SK-N-SH treated with all-trans-retinoic acid at 6 μM for 48 hours (cell line): ENCODE measurements around the gene LRRC56.

Experiments used
- ATAC-seq: fragments of 200-7000 bp; cut with Tn5 transposase; 3 replicates; pipeline ENCODE4 v1.9.1; 2020; ENCODE audit warnings: mild to moderate bottlenecking, moderate library complexity
- ARNTL ChIP-seq: fragments of 450-650 bp; formaldehyde crosslinking; IDR thresholded peaks from 2 replicates; pipeline ENCODE4 v1.5.0; 2020; ENCODE audit warnings: low read depth, mild to moderate bottlenecking, moderate library complexity, borderline replicate concordance
- BACH2 ChIP-seq: fragments of 250-450 bp; sonication (Bioruptor Pico); IDR thresholded peaks from 2 replicates; pipeline ENCODE4 v1.9.0; 2021; ENCODE audit warnings: mild to moderate bottlenecking, borderline replicate concordance
- CREB5 ChIP-seq: fragments of 250-450 bp; sonication (Bioruptor Pico); IDR thresholded peaks from 2 replicates; pipeline ENCODE4 v1.5.1; 2020; ENCODE audit warnings: low read depth, mild to moderate bottlenecking, moderate library complexity
- CSDC2 ChIP-seq: fragments of 250-450 bp; sonication (Bioruptor Pico); IDR thresholded peaks from 2 replicates; pipeline ENCODE4 v1.5.0; 2020; ENCODE audit warnings: mild to moderate bottlenecking, moderate library complexity
- ESRRG ChIP-seq: fragments of 250-450 bp; sonication (Bioruptor Pico); IDR thresholded peaks from 2 replicates; pipeline ENCODE4 v1.6.1; 2021; ENCODE audit warnings: mild to moderate bottlenecking
- GLIS3 ChIP-seq: fragments of 250-450 bp; sonication (Bioruptor Pico); IDR thresholded peaks from 2 replicates; pipeline ENCODE4 v1.5.0; 2020; ENCODE audit warnings: mild to moderate bottlenecking, moderate library complexity
- ISL1 ChIP-seq: fragments of 250-450 bp; sonication (Bioruptor Pico); IDR thresholded peaks from 2 replicates; pipeline ENCODE4 v2.1.2; 2022; ENCODE audit warnings: mild to moderate bottlenecking, moderate library complexity
- OSR1 ChIP-seq: fragments of 250-450 bp; sonication (Bioruptor Pico); IDR thresholded peaks from 2 replicates; pipeline ENCODE4 v1.8.0; 2022; ENCODE audit warnings: moderate library complexity, mild to moderate bottlenecking, inconsistent platforms
- PPARA ChIP-seq: fragments of 250-450 bp; sonication (Bioruptor Pico); IDR thresholded peaks from 2 replicates; pipeline ENCODE4 v1.5.0; 2020; ENCODE audit warnings: mild to moderate bottlenecking, borderline replicate concordance
- RARB ChIP-seq: fragments of 250-450 bp; sonication (Bioruptor Pico); IDR thresholded peaks from 2 replicates; pipeline ENCODE4 v1.8.0; 2021; ENCODE audit warnings: mild to moderate bottlenecking, moderate library complexity
- SNAI2 ChIP-seq: fragments of 250-450 bp; sonication (Bioruptor Pico); IDR thresholded peaks from 2 replicates; pipeline ENCODE4 v1.5.0; 2020; ENCODE audit warnings: mild to moderate bottlenecking, moderate library complexity
- TCF4 ChIP-seq: fragments of 250-450 bp; sonication (Bioruptor Pico); IDR thresholded peaks from 2 replicates; pipeline ENCODE4 v1.8.0; 2021; ENCODE audit warnings: mild to moderate bottlenecking, moderate library complexity, borderline replicate concordance
- TOX ChIP-seq: fragments of 250-450 bp; sonication (Bioruptor Pico); IDR thresholded peaks from 2 replicates; pipeline ENCODE4 v1.8.0; 2021; ENCODE audit warnings: mild to moderate bottlenecking, moderate library complexity, borderline replicate concordance
- TSHZ2 ChIP-seq: fragments of 250-450 bp; sonication (Bioruptor Pico); IDR thresholded peaks from 2 replicates; pipeline ENCODE4 v1.5.0; 2020; ENCODE audit warnings: mild to moderate bottlenecking, moderate library complexity
- ZC3H10 ChIP-seq: fragments of 250-450 bp; sonication (Bioruptor Pico); IDR thresholded peaks from 2 replicates; pipeline ENCODE4 v1.5.1; 2021; ENCODE audit warnings: mild to moderate bottlenecking, moderate library complexity
- ZFP3 ChIP-seq: fragments of 250-450 bp; sonication (Bioruptor Pico); IDR thresholded peaks from 2 replicates; pipeline ENCODE4 v1.5.0; 2020; ENCODE audit warnings: mild to moderate bottlenecking, moderate library complexity
- ZFP30 ChIP-seq: fragments of 450-650 bp; formaldehyde crosslinking; IDR thresholded peaks from 2 replicates; pipeline ENCODE4 v1.5.0; 2022; ENCODE audit warnings: mild to moderate bottlenecking, moderate library complexity
- ZNF565 ChIP-seq: fragments of 450-650 bp; formaldehyde crosslinking; conservative IDR thresholded peaks from 2 replicates; pipeline ENCODE4 v1.5.0; 2020; ENCODE audit warnings: low read depth, mild to moderate bottlenecking, moderate library complexity
- ZNF70 ChIP-seq: fragments of 450-650 bp; formaldehyde crosslinking; IDR thresholded peaks from 2 replicates; pipeline ENCODE4 v1.5.0; 2020; ENCODE audit warnings: mild to moderate bottlenecking, moderate library complexity
- ZNF8 ChIP-seq: fragments of 450-650 bp; formaldehyde crosslinking; IDR thresholded peaks from 2 replicates; pipeline ENCODE4 v1.5.0; 2020; ENCODE audit warnings: mild to moderate bottlenecking, moderate library complexity
- TF ChIP-seq, protein P1 (sequence below): fragments of 250-450 bp; sonication (Bioruptor Pico); IDR thresholded peaks from 2 replicates; pipeline ENCODE4 v1.8.0; 2020; ENCODE audit warnings: mild to moderate bottlenecking, moderate library complexity, borderline replicate concordance
- TF ChIP-seq, protein P2 (sequence below): fragments of 250-450 bp; sonication (Bioruptor Pico); IDR thresholded peaks from 2 replicates; pipeline ENCODE4 v1.5.1; 2021; ENCODE audit warnings: mild to moderate bottlenecking, moderate library complexity
- TF ChIP-seq, protein P3 (sequence below): fragments of 250-450 bp; sonication (Bioruptor Pico); IDR thresholded peaks from 2 replicates; pipeline ENCODE4 v1.8.0; 2021; ENCODE audit warnings: low read depth, mild to moderate bottlenecking, moderate library complexity, borderline replicate concordance

Gene LRRC56

DNA sequence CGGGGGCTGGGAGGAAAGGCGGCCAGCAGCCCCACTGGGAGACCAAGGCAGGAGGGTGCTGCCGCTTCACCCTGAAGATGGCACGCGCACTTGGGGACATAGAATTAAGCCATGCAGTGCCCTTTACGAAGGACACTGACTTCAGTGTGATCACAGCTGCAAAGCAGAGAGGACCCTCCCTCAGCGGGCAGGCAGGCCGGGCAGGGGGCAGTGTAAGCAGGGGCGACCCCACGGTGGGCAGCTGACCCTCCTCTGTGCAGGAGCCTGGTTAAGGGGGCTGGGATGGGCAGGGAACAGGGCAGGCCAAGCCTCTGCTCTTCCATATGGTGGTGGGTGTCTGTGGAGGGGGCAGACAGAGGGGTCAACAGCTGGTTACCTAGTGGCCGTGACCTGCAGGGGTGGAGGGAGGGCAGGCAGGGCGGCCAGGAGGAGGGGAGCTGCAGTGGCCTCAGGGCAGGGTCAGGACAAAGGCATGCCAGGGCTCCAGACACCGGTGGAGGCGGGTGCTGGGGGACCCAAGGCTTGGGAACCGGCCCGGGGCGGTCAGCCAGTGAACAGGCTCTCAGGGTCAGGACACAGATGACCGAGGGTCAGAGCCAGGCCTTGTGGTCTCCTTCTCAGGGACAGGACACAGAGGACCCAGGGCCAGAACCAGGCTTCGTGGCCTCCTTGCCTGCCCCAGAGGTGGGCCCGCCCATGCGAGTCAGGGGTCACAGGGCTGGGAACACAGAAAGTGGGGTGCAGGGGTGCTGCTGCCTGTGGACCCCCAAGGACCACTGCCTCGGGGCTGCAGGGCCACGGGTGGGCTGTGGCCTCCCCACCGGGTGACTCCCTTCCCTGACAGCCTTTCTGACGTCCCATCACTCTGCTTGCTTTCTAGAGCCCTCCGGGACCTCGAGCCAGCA, 16.0 kb downstream of the LRRC56 start:
- ATAC-seq, result no peak
- TF ChIP-seq TSHZ2 (CRISPR knock-in tag), result no peak
- TF ChIP-seq SNAI2 (CRISPR knock-in tag), result no peak
- TF ChIP-seq TOX (CRISPR knock-in tag), result no peak
- no peak for TF ChIP-seq ZFP3 (CRISPR knock-in tag)
- TF ChIP-seq ZFP30 (CRISPR knock-in tag), result no peak
- no peak for TF ChIP-seq ISL1 (CRISPR knock-in tag)
- no peak for TF ChIP-seq RARB (CRISPR knock-in tag)
- TF ChIP-seq ZNF8, result no peak
- no peak for TF ChIP-seq ZNF565
- no peak for TF ChIP-seq BACH2 (CRISPR knock-in tag)
- TF ChIP-seq GLIS3 (CRISPR knock-in tag), result no peak
- no peak for TF ChIP-seq TCF4 (CRISPR knock-in tag)
- TF ChIP-seq, protein P1, sequence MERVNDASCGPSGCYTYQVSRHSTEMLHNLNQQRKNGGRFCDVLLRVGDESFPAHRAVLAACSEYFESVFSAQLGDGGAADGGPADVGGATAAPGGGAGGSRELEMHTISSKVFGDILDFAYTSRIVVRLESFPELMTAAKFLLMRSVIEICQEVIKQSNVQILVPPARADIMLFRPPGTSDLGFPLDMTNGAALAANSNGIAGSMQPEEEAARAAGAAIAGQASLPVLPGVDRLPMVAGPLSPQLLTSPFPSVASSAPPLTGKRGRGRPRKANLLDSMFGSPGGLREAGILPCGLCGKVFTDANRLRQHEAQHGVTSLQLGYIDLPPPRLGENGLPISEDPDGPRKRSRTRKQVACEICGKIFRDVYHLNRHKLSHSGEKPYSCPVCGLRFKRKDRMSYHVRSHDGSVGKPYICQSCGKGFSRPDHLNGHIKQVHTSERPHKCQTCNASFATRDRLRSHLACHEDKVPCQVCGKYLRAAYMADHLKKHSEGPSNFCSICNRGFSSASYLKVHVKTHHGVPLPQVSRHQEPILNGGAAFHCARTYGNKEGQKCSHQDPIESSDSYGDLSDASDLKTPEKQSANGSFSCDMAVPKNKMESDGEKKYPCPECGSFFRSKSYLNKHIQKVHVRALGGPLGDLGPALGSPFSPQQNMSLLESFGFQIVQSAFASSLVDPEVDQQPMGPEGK (CRISPR knock-in tag), result no peak
- TF ChIP-seq, protein P2, sequence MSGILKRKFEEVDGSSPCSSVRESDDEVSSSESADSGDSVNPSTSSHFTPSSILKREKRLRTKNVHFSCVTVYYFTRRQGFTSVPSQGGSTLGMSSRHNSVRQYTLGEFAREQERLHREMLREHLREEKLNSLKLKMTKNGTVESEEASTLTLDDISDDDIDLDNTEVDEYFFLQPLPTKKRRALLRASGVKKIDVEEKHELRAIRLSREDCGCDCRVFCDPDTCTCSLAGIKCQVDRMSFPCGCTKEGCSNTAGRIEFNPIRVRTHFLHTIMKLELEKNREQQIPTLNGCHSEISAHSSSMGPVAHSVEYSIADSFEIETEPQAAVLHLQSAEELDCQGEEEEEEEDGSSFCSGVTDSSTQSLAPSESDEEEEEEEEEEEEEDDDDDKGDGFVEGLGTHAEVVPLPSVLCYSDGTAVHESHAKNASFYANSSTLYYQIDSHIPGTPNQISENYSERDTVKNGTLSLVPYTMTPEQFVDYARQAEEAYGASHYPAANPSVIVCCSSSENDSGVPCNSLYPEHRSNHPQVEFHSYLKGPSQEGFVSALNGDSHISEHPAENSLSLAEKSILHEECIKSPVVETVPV (CRISPR knock-in tag), result no peak
- TF ChIP-seq CREB5, result no peak
- no peak for TF ChIP-seq CSDC2
- TF ChIP-seq, protein P3, sequence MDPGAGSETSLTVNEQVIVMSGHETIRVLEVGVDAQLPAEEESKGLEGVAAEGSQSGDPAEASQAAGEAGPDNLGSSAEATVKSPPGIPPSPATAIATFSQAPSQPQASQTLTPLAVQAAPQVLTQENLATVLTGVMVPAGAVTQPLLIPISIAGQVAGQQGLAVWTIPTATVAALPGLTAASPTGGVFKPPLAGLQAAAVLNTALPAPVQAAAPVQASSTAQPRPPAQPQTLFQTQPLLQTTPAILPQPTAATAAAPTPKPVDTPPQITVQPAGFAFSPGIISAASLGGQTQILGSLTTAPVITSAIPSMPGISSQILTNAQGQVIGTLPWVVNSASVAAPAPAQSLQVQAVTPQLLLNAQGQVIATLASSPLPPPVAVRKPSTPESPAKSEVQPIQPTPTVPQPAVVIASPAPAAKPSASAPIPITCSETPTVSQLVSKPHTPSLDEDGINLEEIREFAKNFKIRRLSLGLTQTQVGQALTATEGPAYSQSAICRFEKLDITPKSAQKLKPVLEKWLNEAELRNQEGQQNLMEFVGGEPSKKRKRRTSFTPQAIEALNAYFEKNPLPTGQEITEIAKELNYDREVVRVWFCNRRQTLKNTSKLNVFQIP (CRISPR knock-in tag), result no peak
- no peak for TF ChIP-seq ZC3H10 (CRISPR knock-in tag)
- no peak for TF ChIP-seq PPARA (CRISPR knock-in tag)

GRCh38 chr11:553988-554340, 16.6 kb downstream of the LRRC56 start:
- ATAC-seq, result no peak; the same call in 2 of the 3 replicates
- TF ChIP-seq SNAI2 (CRISPR knock-in tag), result no peak
- TF ChIP-seq ZNF8, result no peak
- TF ChIP-seq, protein P1 (CRISPR knock-in tag), result no peak
- TF ChIP-seq ZFP30 (CRISPR knock-in tag), result no peak
- TF ChIP-seq CSDC2, result no peak
- no peak for TF ChIP-seq TSHZ2 (CRISPR knock-in tag)
- TF ChIP-seq TOX (CRISPR knock-in tag), result no peak
- TF ChIP-seq ZC3H10 (CRISPR knock-in tag), result no peak
- no peak for TF ChIP-seq ARNTL (CRISPR knock-in tag)
- TF ChIP-seq BACH2 (CRISPR knock-in tag), result no peak
- TF ChIP-seq OSR1, result no peak
- no peak for TF ChIP-seq ESRRG (CRISPR knock-in tag)
- no peak for TF ChIP-seq ZNF70 (CRISPR knock-in tag)
- no peak for TF ChIP-seq ZNF565
- TF ChIP-seq, protein P2 (CRISPR knock-in tag), result no peak
